Keratinocyte (primary cell): ENCODE results near the gene FMN1.

Experiments
- CTCF ChIP-seq, 3 experiments: IDR thresholded peaks in 1 of 3; conservative IDR thresholded peaks in 1 of 3; optimal IDR thresholded peaks in 1 of 3; 2 replicates in 2 of 3; 3 replicates in 1 of 3; pipeline versions ENCODE3 to v1.5.1; 2011; ENCODE audit warnings: low read length in 3 of 3, mild to moderate bottlenecking in 3 of 3, moderate library complexity in 2 of 3, control low read depth in 1 of 3, inconsistent platforms in 1 of 3; ENCODE audit not compliant: insufficient read depth in 2 of 3; ENCODE audit errors: extremely low read depth in 1 of 3
- EZH2 ChIP-seq: IDR thresholded peaks from one replicate; pipeline ENCODE4 v1.6.1; 2012; ENCODE audit warnings: inconsistent platforms, mild to moderate bottlenecking, low read length, moderate library complexity

- peak; percentile 27 to 68 (median 59) for TF ChIP-seq CTCF (optimal IDR thresholded peaks at IDR 0.05 in 1 of 3, IDR thresholded peaks at IDR 0.05 in 1 of 3, conservative IDR thresholded peaks at IDR 0.05 in 1 of 3; ENCODE audit: extremely low read depth in 1 of 3, insufficient read depth in 2 of 3, low read length in 3 of 3)
- no peak for TF ChIP-seq EZH2
These were observed 32.2 kb upstream of the FMN1 start for GRCh38 chr15:33226559-33227181.
